ENCODE measurements around the gene ATAD3C. TPM values are rescaled to one million over a fixed set of nuclear protein-coding genes. Genes with fewer than 3 reads are reported as not detected.
"Not testable (repeated sequence)": the region's sequence is repeated elsewhere in the genome, so short reads cannot be mapped to it uniquely, and the experiment has no call there.

ATAD3C gene
- polyA plus RNA-seq (ENCODE audit: insufficient read length) = 1.7 TPM
- long read RNA-seq, donor 1, partial matches to known transcripts = 104 of 115 reads
- long read RNA-seq, donor 1, other reads (novel, unspliced or antisense) = 11 of 115 reads
- long read RNA-seq, donor 2, partial matches to known transcripts = 0 of 1 reads
- long read RNA-seq, donor 2, other reads (novel, unspliced or antisense) = 0 of 1 reads
- long read RNA-seq, donor 3, partial matches to known transcripts = 0 of 1 reads
- long read RNA-seq, donor 3, other reads (novel, unspliced or antisense) = 0 of 1 reads
- long read RNA-seq, donor 4, partial matches to known transcripts = 0 of 1 reads
- long read RNA-seq, donor 4, other reads (novel, unspliced or antisense) = 0 of 1 reads
- long read RNA-seq, donor 5, partial matches to known transcripts = 0 of 3 reads
- long read RNA-seq, donor 5, other reads (novel, unspliced or antisense) = 0 of 3 reads
- long read RNA-seq, donor 6, partial matches to known transcripts = 0 of 2 reads
- long read RNA-seq, donor 6, other reads (novel, unspliced or antisense) = 0 of 2 reads
- long read RNA-seq, donor 7, partial matches to known transcripts = 0 of 1 reads
- long read RNA-seq, donor 7, other reads (novel, unspliced or antisense) = 0 of 1 reads
- long read RNA-seq, donor 8, partial matches to known transcripts = 0 of 2 reads
- long read RNA-seq, donor 8, other reads (novel, unspliced or antisense) = 0 of 2 reads

GRCh38 chr1:1449099-1449739, at the start of gene ATAD3C:
ATAD3C (plus strand) TSS chr1:1449689; CDS start chr1:1450684, 995 bp downstream.
- no peak for DNase-seq

DNA sequence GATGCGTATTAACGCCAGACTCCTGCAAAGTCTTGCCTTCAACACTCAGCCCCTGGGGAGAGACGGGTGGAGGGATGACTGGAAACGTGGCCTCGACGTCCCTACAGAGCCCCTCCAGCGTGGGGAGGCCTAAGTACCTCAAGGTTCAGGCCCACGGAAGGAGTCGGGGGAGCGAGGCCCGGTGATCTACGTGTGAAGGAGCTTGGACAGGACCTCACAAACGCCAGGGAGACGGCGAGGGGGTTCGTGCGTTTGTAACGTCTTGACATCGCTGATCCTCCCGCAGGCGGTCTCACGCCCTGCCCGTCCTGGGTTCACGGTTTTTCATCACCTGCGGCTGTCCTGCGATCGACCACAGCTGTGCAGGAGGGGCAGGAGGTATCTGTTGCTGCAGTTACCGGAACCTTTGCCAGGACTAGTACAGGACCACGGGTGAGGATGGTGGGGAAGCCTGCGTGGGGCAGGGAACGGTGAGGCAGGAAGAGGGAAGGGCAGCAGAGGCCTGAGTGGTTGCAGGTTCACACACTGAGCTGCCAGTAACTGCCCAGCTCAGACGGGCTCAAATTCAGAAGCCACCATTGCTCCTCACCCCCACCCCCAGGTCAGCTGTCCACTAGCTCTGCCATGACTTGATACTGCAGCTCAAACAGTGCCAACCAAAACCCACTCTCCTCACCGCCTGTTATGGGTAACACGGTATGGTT, 49.5 kb upstream of the ATAD3C start:
- no peak for DNase-seq

- no peak for DNase-seq
These were observed 48.7 kb upstream of the ATAD3C start for GRCh38 chr1:1400576-1401456.

DNA sequence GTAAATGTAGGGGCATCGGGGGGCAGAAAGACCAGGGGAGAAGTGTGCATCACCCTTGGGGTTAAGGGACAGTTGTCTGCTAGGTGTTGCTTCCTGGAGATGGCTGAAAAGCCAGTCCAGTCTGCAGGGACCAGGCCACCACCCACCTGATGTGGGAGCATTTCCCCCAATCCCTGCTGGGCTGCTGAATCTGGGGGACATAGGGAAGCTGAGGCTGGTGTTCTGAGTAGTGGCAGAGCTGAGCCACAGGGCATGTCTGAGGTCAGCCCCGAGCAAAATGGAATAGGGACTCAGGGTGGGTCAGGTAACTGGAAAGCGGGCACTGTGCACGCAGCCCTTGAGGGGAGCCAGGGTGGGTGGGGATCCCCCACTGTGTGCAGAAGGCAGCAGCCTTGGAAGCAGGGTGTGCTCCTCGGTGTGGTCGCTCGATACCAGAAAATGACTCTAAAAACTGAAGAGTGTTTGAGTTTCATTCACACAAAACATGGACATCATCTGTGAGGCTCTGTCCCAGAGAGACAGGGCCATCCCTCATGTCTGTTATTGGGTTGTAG, 48.0 kb upstream of the ATAD3C start:
- no peak for DNase-seq

- DNase-seq = no peak
These were observed 47.2 kb upstream of the ATAD3C start for GRCh38 chr1:1402072-1402900.

DNA sequence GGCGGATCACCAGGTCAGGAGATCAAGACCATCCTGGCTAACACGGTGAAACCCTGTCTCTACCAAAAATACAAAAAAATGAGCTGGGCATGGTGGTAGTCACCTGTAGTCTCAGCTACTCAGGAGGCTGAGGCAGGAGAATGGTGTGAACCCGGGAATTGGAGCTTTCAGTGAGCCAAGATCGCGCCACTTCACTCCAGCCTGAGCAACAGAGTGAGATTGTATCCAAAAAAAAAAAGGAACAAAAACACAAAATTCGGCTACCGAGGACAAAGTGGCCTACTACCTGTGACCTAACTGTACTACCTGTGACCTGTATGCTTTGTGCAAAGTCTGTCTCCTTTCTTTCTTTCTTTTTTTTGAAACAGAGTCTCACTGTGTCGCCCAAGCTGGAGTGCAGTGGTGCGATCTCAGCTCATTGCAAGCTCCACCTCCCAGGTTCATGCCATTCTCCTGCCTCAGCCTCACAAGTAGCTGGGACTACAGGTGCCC, 46.5 kb upstream of the ATAD3C start:
- not testable (repeated sequence) for DNase-seq

DNA sequence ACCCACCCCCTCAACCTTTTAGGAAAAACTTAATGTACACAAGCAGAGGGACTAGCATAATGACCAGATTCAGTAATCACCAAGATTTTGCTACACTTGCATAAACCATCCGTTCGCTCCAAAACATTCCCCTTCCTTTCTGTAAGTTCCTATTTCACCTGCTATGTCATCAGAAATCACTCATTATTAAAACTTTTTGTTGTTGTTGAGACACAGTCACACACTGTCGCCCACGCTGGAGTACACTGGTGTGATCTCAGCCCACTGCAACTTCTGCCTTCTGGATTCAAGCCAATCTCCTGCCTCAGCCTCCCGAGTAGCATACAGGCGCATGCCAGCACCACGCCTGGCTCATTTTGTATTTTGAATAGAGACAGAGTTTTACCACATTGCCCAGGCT, 45.8 kb upstream of the ATAD3C start:
- DNase-seq = no peak

- DNase-seq = no peak
These were observed 43.2 kb upstream of the ATAD3C start for GRCh38 chr1:1406101-1406820.

- peak; percentile 88 for DNase-seq
These were observed 42.5 kb upstream of the ATAD3C start, which contains the start of gene MRPL20 for GRCh38 chr1:1406821-1407635. MRPL20 (minus strand) TSS chr1:1407293; CDS start chr1:1407217, 76 bp downstream.

DNA sequence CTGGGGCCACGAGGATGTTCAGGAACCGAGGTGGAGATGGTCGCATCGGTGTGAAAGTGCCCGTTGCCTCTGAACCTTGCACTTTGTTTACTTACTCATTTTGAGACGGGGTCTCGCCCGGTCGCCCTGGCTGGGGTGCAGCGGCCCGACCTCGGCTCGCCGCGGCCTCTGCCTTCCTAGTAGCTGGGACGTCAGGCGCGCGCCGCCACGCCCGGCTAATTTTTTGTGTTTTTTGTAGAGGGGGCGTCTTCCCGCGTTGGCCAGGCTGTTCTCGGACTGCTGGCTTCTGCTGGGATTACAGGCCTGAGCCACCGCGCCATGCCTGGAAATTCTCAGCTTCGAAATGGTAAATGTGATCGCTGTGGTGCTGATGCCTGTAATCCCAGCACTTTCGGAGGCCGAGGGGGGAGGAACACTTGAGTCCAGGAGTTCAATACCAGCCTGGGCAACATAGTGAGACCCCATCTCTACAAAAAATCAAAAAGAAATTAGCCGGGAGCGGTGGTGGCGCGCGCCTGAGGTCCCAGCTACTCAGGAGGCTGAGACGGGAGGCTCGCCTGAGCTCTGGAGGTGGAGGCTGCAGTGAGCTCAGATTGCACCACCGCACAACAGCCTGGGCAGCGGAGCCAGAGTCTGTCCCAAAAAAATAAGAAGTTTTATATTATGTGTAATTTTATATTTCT, 41.7 kb upstream of the ATAD3C start:
- no peak for DNase-seq

- not testable (repeated sequence) for DNase-seq
These were observed 39.3 kb upstream of the ATAD3C start for GRCh38 chr1:1410238-1410637.

GRCh38 chr1:1411626-1412025, 37.9 kb upstream of the ATAD3C start:
- DNase-seq = no peak

DNA sequence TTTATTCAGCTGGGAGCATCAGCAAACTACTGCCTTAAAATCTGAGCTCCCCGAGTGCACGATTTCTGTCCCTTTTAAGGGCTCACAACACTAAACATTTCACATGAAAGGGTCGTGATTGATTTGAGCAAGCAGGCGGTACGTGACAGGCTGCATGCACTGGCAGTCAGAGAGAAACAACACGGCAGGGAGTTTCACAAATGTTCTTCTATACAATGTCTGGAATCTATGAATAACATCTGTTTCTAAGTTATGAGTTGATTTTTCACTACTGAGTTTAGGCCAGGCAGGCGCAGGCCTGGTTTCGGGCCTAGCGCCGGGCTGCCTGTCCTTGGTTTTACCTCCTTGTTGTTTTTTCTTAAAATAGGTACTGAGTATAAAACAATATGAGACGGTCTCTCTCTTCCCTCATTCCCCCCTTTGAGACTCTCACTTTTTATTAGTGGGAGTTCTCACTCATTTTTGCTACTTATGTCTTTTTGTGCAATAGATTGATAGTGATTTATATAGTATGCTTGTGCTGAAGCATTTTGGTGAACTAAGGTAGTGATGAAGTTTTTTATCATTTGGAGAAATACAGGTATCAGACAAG, 37.1 kb upstream of the ATAD3C start:
- DNase-seq = not testable (repeated sequence)

DNA sequence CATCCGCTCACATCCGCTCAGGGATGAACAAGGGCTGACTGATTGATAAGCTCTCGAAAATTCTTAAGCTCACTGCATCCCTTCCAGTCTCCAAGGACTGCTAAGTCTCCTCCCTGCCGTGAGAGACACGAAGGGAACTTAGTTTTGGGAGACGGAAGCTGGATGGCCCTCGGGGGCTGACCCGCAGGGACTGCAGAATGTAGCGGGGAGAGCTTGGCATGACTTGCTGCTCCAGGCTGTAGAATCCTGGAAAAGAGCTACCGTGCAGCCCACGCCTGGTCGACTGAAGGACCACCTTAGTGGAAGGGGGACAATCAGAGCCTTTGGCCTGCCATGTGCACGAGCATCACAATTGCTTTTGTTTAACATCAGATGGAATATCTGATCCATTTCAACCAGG, 33.7 kb upstream of the ATAD3C start:
- no peak for DNase-seq

- not testable (repeated sequence) for DNase-seq
These were observed 32.1 kb upstream of the ATAD3C start for GRCh38 chr1:1417396-1417795.

DNA sequence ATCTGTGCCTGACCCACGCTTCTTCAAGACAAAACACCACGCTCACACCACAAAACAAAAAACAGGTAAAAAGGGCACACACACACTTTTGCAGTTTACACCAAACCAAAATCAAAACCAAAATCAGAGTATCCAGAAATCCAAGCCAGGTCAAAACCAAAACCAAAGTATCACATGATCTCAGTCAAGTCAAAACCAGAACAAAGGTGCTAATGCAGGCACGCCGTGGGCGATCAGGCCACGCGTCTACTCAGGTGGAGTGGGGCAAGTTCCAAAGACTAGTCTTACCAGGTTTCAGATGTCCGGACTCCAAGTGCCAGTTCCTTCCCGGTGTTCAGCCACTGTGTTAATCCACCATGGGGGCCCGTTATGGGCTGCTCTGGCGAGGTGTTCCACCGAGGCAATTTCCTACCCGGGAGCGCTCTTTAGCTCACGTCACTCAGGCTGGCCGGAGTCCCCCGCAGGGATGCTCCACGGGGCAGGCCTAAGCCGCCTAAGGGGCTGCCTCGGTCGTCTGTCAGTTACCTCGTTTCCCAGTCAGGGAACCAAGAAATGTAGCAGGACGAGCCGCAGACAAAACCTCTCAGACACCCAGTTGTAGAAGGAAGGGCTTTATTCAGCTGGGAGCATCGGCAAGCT, 31.5 kb upstream of the ATAD3C start:
- DNase-seq = not testable (repeated sequence)

All from left kidney (tissue), 8 donors.